Mesothelial cell of epicardium (in vitro differentiated cells): ENCODE measurements around the gene LRRK1. TPM values are rescaled to one million over a fixed set of nuclear protein-coding genes. Genes with fewer than 3 reads are reported as not detected.
A peak's percentile ranks its signal among the peaks of the same experiment; 100 is the strongest.

Experiments used
- DNase-seq, 2 experiments: peaks; one replicate each; pipeline ENCODE4 v3.0.0; 2021; ENCODE audit warnings: low spot score in 2 of 2; ENCODE audit not compliant: unreplicated experiment in 2 of 2
- H3K27ac Mint-ChIP-seq: 2 replicates; pipeline ENCODE4 v1.8.0; 2021; ENCODE audit warnings: mixed read lengths
- H3K27me3 Mint-ChIP-seq: 2 replicates; pipeline ENCODE4 v1.8.0; 2021; ENCODE audit warnings: low read depth, mixed read lengths
- H3K36me3 Mint-ChIP-seq: 2 replicates; pipeline ENCODE4 v1.8.0; 2021; ENCODE audit warnings: mixed read lengths
- H3K4me1 Mint-ChIP-seq: 2 replicates; pipeline ENCODE4 v1.8.0; 2021; ENCODE audit warnings: mixed read lengths
- H3K4me3 Mint-ChIP-seq: 2 replicates; pipeline ENCODE4 v1.8.0; 2021; ENCODE audit warnings: mild to moderate bottlenecking, moderate library complexity, mixed read lengths
- H3K9me3 Mint-ChIP-seq: 2 replicates; pipeline ENCODE4 v1.8.0; 2021; ENCODE audit warnings: mixed read lengths
- total RNA-seq: library from RNA; stranded (reverse); gene quantifications from 3 replicates; pipeline ENCODE4 v1.2.1, GENCODE V29; 2021
- TF ChIP-seq, protein P1 (sequence below): fragments of 200-600 bp; sonication (generic); IDR thresholded peaks from one replicate; pipeline ENCODE4 v1.5.0; 2021; ENCODE audit warnings: antibody characterized with exemption; ENCODE audit not compliant: unreplicated experiment

The LRRK1 gene
- total RNA-seq, 1 donor from 2014 or later, result 2.3 TPM

DNA sequence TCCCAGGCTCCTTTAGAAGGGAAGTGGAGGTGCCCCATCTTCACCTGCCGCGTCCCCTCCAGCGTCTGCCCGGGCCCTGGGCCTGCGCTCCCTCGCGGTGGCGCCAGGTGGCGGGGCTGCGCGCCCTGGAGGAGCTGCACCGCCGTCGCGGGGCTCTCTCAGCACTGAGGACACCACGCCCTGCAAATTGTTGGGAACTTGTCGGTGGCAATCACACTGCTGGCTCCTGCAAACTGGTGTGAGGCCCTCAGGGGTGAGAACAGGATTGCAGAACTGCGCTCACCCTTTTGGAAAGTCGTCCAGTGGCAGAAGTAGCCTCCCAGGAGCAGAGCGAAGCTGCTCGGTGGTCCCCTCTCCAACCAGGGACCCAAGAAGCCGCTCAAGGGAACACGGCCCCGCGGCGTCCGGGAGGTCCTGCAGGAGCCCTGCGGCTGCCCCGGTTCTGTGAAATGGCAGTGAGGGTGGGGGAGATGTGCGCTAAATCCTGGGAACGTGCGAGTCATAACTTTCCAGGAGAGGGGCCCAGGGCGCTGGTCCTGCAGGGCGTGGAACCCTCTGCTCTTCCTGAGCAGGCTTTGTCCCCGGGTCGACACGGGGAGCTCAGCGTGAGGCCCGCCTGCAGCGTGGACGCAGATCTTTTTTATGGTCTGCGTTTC lies 995 bp upstream of the LRRK1 start:
- Mint-ChIP-seq H3K4me1 (peaks cover 4% of the 10 kb centered on the region), H3K9me3 (peaks cover 4% of the 10 kb centered on the region), H3K27me3 (peaks cover 84% of the 10 kb centered on the region), H3K27ac (no peak overlapping the region), H3K4me3 (peak overlapping the region; percentile 64), H3K36me3 (no peaks in the 10 kb centered on the region)
- TF ChIP-seq, protein P1, sequence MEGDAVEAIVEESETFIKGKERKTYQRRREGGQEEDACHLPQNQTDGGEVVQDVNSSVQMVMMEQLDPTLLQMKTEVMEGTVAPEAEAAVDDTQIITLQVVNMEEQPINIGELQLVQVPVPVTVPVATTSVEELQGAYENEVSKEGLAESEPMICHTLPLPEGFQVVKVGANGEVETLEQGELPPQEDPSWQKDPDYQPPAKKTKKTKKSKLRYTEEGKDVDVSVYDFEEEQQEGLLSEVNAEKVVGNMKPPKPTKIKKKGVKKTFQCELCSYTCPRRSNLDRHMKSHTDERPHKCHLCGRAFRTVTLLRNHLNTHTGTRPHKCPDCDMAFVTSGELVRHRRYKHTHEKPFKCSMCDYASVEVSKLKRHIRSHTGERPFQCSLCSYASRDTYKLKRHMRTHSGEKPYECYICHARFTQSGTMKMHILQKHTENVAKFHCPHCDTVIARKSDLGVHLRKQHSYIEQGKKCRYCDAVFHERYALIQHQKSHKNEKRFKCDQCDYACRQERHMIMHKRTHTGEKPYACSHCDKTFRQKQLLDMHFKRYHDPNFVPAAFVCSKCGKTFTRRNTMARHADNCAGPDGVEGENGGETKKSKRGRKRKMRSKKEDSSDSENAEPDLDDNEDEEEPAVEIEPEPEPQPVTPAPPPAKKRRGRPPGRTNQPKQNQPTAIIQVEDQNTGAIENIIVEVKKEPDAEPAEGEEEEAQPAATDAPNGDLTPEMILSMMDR, result peak; percentile 76
- peak; percentile 56 to 84 for DNase-seq

DNA sequence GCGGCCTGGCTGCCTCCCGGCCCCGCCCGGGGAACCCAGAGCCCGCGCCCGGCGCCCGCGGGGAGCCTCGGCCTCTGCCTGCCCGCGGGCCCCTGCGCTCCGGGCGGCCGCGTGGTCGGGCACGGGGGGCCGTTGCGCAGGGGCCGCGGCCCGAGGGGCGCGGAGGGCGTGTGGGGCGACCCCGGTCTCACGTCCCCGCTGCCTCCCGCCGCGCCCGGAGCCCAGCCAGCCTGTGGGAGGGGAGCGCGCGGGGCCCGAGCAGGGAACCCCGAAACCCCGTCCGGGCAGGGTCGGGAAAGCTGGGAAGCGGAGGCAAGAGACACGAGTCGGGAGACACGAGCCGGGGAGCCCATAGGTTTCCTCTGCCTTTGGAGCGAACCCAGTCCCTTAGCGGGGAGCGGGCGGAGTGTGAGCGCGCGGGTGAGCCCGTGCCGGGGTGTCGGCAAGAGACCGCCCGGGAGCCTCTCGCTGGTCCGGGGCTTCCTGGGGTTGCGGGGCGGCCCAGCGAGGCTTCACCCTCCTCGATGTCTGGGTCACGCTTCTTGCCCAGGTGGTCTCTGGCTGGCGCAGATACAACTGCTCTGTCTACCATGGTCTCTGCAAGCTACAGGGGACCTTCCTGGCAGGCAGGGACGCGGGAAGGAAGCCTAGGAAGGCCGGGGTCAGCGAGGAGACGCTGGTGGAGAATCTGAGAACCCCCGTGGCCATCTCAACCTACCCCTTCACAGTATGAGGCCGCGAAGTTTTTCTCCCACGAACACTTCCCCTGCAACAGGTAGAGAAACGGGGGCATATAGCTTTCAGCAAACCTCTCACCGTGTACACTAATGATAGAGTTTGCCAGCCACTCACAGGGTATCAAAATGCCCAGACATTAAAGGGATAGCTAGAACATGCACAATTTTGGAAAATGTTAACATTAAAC lies 586 bp downstream of the LRRK1 start:
- Mint-ChIP-seq H3K27me3 (peaks cover 88% of the 10 kb centered on the region), H3K4me1 (peaks cover 4% of the 10 kb centered on the region), H3K9me3 (no peaks in the 10 kb centered on the region), H3K36me3 (no peaks in the 10 kb centered on the region), H3K4me3 (peak overlapping the region; percentile 49), H3K27ac (no peak overlapping the region)
- DNase-seq, result peak in 1 of 2 experiments; percentile 54
- TF ChIP-seq, protein P1, result no peak

DNA sequence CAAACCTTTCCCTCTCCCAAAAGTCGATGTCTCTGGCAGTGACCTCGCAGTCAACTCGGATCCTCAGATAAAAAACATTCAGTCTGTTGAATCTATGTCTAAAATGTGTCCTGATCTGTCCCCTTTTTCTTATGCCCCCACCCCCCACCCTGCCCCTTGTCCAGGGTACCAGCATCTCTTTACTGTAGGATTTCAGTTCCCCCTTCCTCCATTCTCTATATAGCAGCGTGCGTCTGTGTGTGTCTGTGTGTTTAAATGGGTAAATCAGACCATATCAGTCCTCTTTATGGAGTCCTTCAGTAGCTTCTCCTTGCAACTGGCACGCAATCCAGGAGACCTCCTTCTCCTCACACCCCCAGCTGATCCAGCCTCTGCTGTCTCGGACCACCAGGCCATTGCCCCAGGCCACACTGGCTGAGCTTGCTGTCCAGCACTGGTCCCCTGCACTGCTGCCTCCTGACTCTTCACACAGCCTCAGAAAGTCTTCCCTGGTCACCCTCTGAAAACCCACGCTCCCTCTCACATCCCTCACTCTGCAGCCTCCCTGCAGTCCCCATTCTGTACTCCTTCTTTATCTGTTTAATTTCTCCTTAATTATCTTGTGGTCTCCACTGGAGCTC lies 1.5 kb downstream of the LRRK1 start:
- H3K27ac Mint-ChIP-seq, result no peak overlapping the region
- H3K36me3 Mint-ChIP-seq, result no peaks in the 10 kb centered on the region
- TF ChIP-seq, protein P1, result no peak
- H3K9me3 Mint-ChIP-seq, result no peaks in the 10 kb centered on the region
- no peak for DNase-seq
- H3K4me3 Mint-ChIP-seq, result peak overlapping the region; percentile 42
- peaks cover 83% of the 10 kb centered on the region for H3K27me3 Mint-ChIP-seq
- peaks cover 4% of the 10 kb centered on the region for H3K4me1 Mint-ChIP-seq

DNA sequence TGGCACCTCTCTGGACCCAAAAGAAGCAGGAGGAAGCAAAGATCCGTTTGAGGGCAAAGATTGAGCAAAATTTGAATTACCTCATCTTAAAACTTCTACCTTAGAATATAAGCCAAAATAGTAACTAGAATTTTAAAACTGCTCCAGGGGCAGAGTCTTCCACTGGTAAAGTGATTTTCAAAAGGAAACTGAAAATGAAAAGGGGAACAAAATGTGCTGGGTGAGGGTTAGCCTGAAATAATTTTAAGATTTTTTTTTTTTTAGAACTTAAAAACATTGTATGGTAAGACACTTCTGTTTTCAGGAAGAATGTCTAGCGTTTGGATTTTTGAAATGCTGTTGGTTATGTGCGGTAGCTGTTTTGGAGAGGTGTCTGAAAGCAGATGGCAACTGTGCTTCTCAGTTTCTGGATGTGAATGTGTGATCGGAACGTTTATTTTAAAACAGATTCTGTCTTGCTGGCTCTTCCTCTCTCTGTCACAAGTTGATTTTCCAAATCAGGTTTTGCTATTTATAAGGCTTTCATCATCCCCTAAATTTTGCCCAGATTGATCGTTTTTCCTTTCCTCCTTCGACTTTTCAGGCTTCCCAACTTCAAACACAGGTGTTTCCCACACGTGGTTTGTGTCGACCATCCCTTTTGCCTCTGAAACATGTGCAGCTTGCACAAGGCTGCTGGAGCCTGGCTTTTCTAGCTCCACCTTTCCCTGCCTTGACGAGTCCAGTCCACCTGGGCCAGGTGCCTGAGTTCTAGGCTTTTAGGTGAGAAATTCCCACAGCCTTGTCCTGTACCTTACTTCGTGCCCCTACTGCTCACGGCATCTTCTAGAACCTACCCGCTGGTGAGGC lies 3.3 kb downstream of the LRRK1 start:
- Mint-ChIP-seq H3K36me3 (no peaks in the 10 kb centered on the region), H3K4me3 (no peak overlapping the region), H3K4me1 (peaks cover 4% of the 10 kb centered on the region), H3K27me3 (peaks cover 66% of the 10 kb centered on the region), H3K27ac (no peak overlapping the region), H3K9me3 (no peaks in the 10 kb centered on the region)
- TF ChIP-seq, protein P1, result no peak
- no peak for DNase-seq

DNA sequence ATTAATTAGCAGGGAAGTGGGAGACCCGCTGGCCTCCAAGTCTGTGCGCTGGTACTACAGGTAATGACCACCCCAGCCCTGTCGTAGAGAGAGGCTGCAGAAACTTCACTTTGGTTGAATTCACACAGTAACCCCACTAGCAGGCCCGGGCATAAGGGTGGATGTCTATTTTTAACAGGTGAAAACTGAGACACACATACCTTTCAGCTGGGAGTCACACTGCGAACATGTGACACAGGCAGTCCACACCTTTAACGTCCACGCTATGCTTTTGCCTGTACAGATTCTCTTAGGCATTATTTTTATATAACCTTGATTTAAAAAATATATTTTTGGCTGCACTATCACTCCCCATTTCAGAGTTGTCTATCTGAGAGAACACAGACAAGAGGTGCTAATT lies 3.9 kb downstream of the LRRK1 start:
- Mint-ChIP-seq H3K27me3 (peaks cover 60% of the 10 kb centered on the region), H3K27ac (no peak overlapping the region), H3K4me1 (peaks cover 4% of the 10 kb centered on the region), H3K36me3 (no peaks in the 10 kb centered on the region), H3K4me3 (no peak overlapping the region), H3K9me3 (no peaks in the 10 kb centered on the region)
- TF ChIP-seq, protein P1, result no peak
- no peak for DNase-seq
